Esophagus squamous epithelium (tissue), 5 donors: ENCODE data around the gene GPR183. TPM values are rescaled to one million over a fixed set of nuclear protein-coding genes. Genes with fewer than 3 reads are reported as not detected.

Experiments
- DNase-seq: peaks from one replicate; lab custom pipeline; 2025; lab: John Stamatoyannopoulos, UW
- H3K27ac ChIP-seq, 4 donors: fragments of 200-600 bp; sonication (generic); one replicate each; pipeline ENCODE4 v1.5.1; 2016 to 2019; ENCODE audit warnings: mild to moderate bottlenecking in 1 of 4
- H3K27me3 ChIP-seq, 4 donors: fragments of 200-600 bp; sonication (generic); 1 replicate in 3 of 4; 2 replicates in 1 of 4; pipeline versions ENCODE4 v1.5.1 to v1.6.0; 2017 to 2021; ENCODE audit warnings: antibody characterized with exemption in 1 of 4
- H3K36me3 ChIP-seq, 3 donors: fragments of 200-600 bp; sonication (generic); one replicate each; pipeline ENCODE4 v1.5.1; 2016 to 2019
- H3K4me1 ChIP-seq, 3 donors: fragments of 200-600 bp; sonication (generic); one replicate each; pipeline ENCODE4 v1.5.1; 2017 to 2019
- H3K4me3 ChIP-seq, 4 donors: fragments of 200-600 bp; sonication (generic); 1 replicate in 3 of 4; 2 replicates in 1 of 4; pipeline ENCODE4 v1.5.1; 2016 to 2019; ENCODE audit warnings: mild to moderate bottlenecking in 2 of 4, moderate library complexity in 1 of 4
- H3K9me3 ChIP-seq, 3 donors: fragments of 200-600 bp; sonication (generic); one replicate each; pipeline ENCODE4 v1.5.1; 2016 to 2019
- POLR2A ChIP-seq, 4 donors: fragments of 450-650 bp; IDR thresholded peaks; one replicate each; pipeline ENCODE4 v1.6.1; 2017; ENCODE audit warnings: antibody characterized with exemption in 4 of 4, mild to moderate bottlenecking in 4 of 4, moderate library complexity in 3 of 4
- WGBS, 2 donors: methylation state at CpG; one replicate each; pipeline ENCODE4 v1.1.5; 2018; 5-methylcytosine and 5-hydroxymethylcytosine counted together
- intact Hi-C: fragments of 100-400 bp; cut with DNase I; formaldehyde crosslinking; loops from one replicate; pipeline ENCODE4 v1.15.0; 2022
- total RNA-seq, 4 donors: library from RNA; depleted of rRNA; stranded (reverse); fragments of >200 nt; gene quantifications; one replicate each; pipeline ENCODE4 v1.1.0, GENCODE V29; 2016
- TF ChIP-seq, protein P1 (sequence below), 6 experiments: fragments of 450-650 bp in 4 of 6; fragments of 200-600 bp in 2 of 6; sonication (generic) in 2 of 6; IDR thresholded peaks; one replicate each; pipeline ENCODE4 v1.5.1; 2016 to 2019; ENCODE audit warnings: antibody characterized with exemption in 6 of 6, mild to moderate bottlenecking in 4 of 6, moderate library complexity in 4 of 6
- donor health status: DM: yes; HTN: yes; CAD: no.

Gene GPR183
- total RNA-seq, 4 donors from 2014 or later: 0.53 to 9.5 (median 3.2) TPM

DNA sequence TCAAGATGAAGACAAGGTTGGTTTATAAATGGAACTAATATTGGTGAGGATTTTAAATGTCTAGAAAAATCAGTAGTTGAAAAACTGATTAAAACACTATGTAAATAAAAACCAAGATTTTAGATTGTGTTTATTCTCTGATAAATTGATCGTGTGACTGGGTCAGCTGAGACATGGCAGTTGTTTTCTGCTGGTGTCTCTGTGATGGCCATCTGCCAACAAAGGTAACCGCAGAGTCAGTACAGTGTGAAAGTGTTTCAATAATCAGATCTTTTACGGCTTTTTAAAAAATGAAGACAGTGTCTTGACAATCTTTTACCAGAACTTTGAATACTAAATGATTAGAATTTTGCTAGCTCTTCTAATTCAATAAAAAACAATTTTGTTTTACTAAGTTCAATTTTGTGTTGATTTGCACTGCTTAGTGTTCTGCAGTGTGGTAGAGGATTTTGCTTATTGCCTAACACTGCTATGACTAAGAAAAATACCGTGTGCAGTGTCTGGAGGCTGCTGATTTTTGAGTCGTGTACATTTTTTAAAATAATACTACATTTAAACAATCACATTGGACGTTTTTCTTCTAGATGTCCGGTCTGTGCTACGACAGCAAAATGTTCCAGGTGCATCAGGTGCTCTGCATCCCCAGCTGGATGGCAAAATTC, 32.7 kb upstream of the GPR183 start:
- Histone ChIP-seq H3K9me3 (no peaks in the 10 kb centered on the region), H3K36me3 (peaks cover 6 to 80% (median 23%) of the 10 kb centered on the region in 3 donors), H3K4me3 (no peak overlapping the region), H3K27me3 (no peaks in the 10 kb centered on the region), H3K27ac (no peak overlapping the region), H3K4me1 (peaks cover 0 to 5% (median 0%) of the 10 kb centered on the region in 3 donors)
- TF ChIP-seq POLR2A (IDR thresholded peaks at IDR 0.05): no peak
- TF ChIP-seq, protein P1, sequence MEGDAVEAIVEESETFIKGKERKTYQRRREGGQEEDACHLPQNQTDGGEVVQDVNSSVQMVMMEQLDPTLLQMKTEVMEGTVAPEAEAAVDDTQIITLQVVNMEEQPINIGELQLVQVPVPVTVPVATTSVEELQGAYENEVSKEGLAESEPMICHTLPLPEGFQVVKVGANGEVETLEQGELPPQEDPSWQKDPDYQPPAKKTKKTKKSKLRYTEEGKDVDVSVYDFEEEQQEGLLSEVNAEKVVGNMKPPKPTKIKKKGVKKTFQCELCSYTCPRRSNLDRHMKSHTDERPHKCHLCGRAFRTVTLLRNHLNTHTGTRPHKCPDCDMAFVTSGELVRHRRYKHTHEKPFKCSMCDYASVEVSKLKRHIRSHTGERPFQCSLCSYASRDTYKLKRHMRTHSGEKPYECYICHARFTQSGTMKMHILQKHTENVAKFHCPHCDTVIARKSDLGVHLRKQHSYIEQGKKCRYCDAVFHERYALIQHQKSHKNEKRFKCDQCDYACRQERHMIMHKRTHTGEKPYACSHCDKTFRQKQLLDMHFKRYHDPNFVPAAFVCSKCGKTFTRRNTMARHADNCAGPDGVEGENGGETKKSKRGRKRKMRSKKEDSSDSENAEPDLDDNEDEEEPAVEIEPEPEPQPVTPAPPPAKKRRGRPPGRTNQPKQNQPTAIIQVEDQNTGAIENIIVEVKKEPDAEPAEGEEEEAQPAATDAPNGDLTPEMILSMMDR (IDR thresholded peaks at IDR 0.05): no peak
- 78 to 79% methylated on average over 8 of the region's 8 CpGs for WGBS, 2 donors
- intact Hi-C loops: no loop called here
- DNase-seq: no peak

DNA sequence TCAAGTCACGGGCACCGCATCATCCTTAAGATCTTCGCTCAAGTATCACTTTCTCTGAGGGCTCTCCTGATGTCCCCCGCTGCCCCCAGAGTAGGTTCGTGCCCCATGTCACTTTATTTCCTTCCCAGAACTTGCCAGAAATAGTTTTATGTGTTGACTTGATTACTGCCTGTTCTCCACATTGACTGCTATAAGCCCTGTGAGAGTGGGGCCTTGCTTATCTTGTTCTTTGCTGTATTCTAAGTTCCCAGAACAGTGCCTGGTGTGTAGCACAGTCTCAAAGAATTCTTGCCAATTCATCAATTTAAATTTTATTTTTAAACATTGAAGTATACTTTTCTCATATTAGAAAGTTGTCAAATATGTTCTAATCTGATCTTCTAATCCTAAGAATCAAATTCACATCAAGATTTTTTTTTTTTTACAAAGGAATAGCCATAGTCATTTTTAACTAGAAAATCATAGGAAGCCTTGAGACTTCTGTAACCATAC, 32.1 kb upstream of the GPR183 start:
- Histone ChIP-seq H3K36me3 (peaks cover 6 to 77% (median 23%) of the 10 kb centered on the region in 3 donors), H3K4me3 (no peak overlapping the region), H3K4me1 (peaks cover 0 to 5% (median 0%) of the 10 kb centered on the region in 3 donors), H3K27me3 (no peaks in the 10 kb centered on the region), H3K27ac (no peak overlapping the region), H3K9me3 (no peaks in the 10 kb centered on the region)
- WGBS, 2 donors: 90 to 98% methylated on average over 5 of the region's 5 CpGs
- TF ChIP-seq POLR2A (IDR thresholded peaks at IDR 0.05): no peak
- TF ChIP-seq, protein P1 (IDR thresholded peaks at IDR 0.05): no peak
- DNase-seq: no peak
- intact Hi-C loops: no loop called here

DNA sequence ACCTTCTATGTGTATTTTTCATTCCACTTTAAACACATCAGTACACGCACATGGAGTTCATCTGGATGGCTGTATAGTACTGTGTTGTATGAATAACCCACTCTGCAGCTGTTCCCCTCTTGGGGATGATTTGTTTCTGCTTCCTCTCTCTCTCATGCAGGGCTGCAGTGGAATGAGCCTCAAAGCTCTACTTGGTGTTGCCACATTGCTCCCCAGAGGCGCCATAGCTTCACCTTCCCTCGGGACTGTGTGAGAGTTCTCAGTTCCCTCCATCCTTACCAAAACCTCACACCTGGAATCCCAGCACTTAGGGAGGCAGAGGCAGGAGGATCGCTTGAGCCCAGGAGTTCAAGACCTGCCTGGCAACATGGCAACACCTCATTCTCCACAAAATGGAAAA, 28.4 kb upstream of the GPR183 start:
- H3K4me1 ChIP-seq: peaks cover 0 to 5% (median 0%) of the 10 kb centered on the region in 3 donors
- intact Hi-C loops: no loop called here
- no peak overlapping the region for H3K27ac ChIP-seq
- no peaks in the 10 kb centered on the region for H3K27me3 ChIP-seq
- no peaks in the 10 kb centered on the region for H3K9me3 ChIP-seq
- 85 to 86% methylated on average over 4 of the region's 4 CpGs for WGBS, 2 donors
- no peak for DNase-seq
- TF ChIP-seq POLR2A (IDR thresholded peaks at IDR 0.05): no peak
- TF ChIP-seq, protein P1 (IDR thresholded peaks at IDR 0.05): no peak
- H3K36me3 ChIP-seq: peaks cover 0 to 66% (median 4%) of the 10 kb centered on the region in 3 donors
- H3K4me3 ChIP-seq: no peak overlapping the region

DNA sequence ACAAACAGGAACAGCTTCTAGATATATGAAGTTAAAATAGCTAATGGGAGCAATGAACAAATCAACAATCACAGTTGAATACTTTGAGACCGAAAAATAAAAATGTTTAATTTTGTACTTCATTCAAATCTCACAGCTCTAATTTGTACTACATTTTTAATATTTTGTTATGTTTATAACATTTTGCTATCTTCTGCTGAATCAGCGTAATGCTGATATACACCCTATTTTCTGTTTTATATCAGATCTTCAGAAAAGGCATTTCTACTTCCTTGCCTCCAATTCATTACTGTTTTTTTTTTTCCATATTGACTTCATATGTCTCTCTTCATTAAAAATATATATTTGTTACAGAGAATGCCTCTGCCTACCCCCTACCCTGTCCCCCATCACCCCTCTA, 27.9 kb upstream of the GPR183 start:
- WGBS, 2 donors: 94 to 95% methylated on average over 2 of the region's 2 CpGs
- no peaks in the 10 kb centered on the region for H3K9me3 ChIP-seq
- H3K27ac ChIP-seq: no peak overlapping the region
- no peaks in the 10 kb centered on the region for H3K27me3 ChIP-seq
- no peak for DNase-seq
- no peak overlapping the region for H3K4me3 ChIP-seq
- H3K4me1 ChIP-seq: peaks cover 0 to under 1% (median 0%) of the 10 kb centered on the region in 3 donors
- TF ChIP-seq, protein P1 (IDR thresholded peaks at IDR 0.05): no peak
- no peak for TF ChIP-seq POLR2A (IDR thresholded peaks at IDR 0.05)
- H3K36me3 ChIP-seq: peaks cover 0 to 60% (median 0%) of the 10 kb centered on the region in 3 donors
- intact Hi-C loops: no loop called here

DNA sequence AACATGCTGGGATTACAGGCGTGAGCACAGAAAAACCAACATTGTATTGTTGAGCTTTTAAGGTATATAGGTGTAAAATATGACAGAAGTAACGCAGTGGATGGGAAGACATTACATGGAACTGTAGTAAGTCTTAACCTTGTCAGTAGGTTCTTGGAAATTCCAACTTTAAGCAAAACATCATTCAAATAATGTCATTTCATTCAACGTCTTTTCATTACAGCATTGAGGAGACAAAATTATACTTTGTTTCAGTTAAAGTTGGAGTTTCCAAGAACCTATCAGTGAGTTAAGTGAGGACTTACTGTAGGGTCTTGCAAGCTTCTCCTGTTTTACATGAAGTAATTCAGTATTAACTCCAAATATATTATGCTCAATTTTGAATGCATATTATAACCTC, 27.0 kb upstream of the GPR183 start:
- Histone ChIP-seq H3K27ac (no peak overlapping the region), H3K4me3 (no peak overlapping the region), H3K4me1 (no peaks in the 10 kb centered on the region), H3K36me3 (peaks cover 0 to 64% (median 0%) of the 10 kb centered on the region in 3 donors), H3K9me3 (no peaks in the 10 kb centered on the region), H3K27me3 (no peaks in the 10 kb centered on the region)
- 85 to 96% methylated on average over 3 of the region's 3 CpGs for WGBS, 2 donors
- TF ChIP-seq, protein P1 (IDR thresholded peaks at IDR 0.05): no peak
- no peak for TF ChIP-seq POLR2A (IDR thresholded peaks at IDR 0.05)
- intact Hi-C loops: no loop called here
- DNase-seq: no peak
